GM21717 (cell line): ENCODE results near the gene BPGM.
"Not testable (repeated sequence)": the region's sequence is repeated elsewhere in the genome, so short reads cannot be mapped to it uniquely, and the experiment has no call there.

ENCODE experiments used
- ATAC-seq: cut with Tn5 transposase; IDR thresholded peaks from one replicate; pipeline ENCODE4 v1.9.1; 2021; ENCODE audit warnings: mild to moderate bottlenecking, moderate library complexity; ENCODE audit not compliant: unreplicated experiment

The BPGM gene

GRCh38 chr7:134662166-134662870 is 15.7 kb downstream of the BPGM start:
- no peak for ATAC-seq

GRCh38 chr7:134662871-134663205 is 16.2 kb downstream of the BPGM start:
- ATAC-seq: no peak

GRCh38 chr7:134665045-134665444 is 18.4 kb downstream of the BPGM start:
- ATAC-seq: not testable (repeated sequence)

- ATAC-seq: no peak
These were observed 21.2 kb downstream of the BPGM start for GRCh38 chr7:134667899-134668298.

- no peak for ATAC-seq
These were observed 22.7 kb downstream of the BPGM start for GRCh38 chr7:134669388-134669787.

- no peak for ATAC-seq
These were observed 23.3 kb downstream of the BPGM start for GRCh38 chr7:134669845-134670373.

GRCh38 chr7:134671609-134672008 is 25.0 kb downstream of the BPGM start:
- ATAC-seq: no peak

- ATAC-seq: no peak
These were observed 27.8 kb downstream of the BPGM start for GRCh38 chr7:134674424-134674823.

- no peak for ATAC-seq
These were observed 30.1 kb downstream of the BPGM start for GRCh38 chr7:134676743-134677142.

GRCh38 chr7:134678115-134678514 is 31.5 kb downstream of the BPGM start:
- no peak for ATAC-seq

- ATAC-seq: no peak
These were observed 32.4 kb downstream of the BPGM start for GRCh38 chr7:134679006-134679405.

GRCh38 chr7:134684165-134684564 is 37.5 kb downstream of the BPGM start:
- no peak for ATAC-seq

GRCh38 chr7:134685250-134685649 is 38.6 kb downstream of the BPGM start:
- ATAC-seq: no peak

GRCh38 chr7:134686786-134687185 is 40.1 kb downstream of the BPGM start:
- ATAC-seq: no peak

GRCh38 chr7:134689550-134689949 is 42.9 kb downstream of the BPGM start:
- ATAC-seq: not testable (repeated sequence)

GRCh38 chr7:134690016-134690415 is 43.4 kb downstream of the BPGM start:
- no peak for ATAC-seq

GRCh38 chr7:134690614-134691504 is 44.2 kb downstream of the BPGM start:
- ATAC-seq: no peak

GRCh38 chr7:134691546-134692343 is 45.1 kb downstream of the BPGM start:
- ATAC-seq: no peak

GRCh38 chr7:134692344-134692705 is 45.7 kb downstream of the BPGM start:
- ATAC-seq: no peak

- ATAC-seq: no peak
These were observed 46.6 kb downstream of the BPGM start for GRCh38 chr7:134693256-134693655.

GRCh38 chr7:134694299-134694698 is 47.6 kb downstream of the BPGM start:
- ATAC-seq: no peak
